ENCODE measurements around the gene ZNF804B.

The ZNF804B gene

DNA sequence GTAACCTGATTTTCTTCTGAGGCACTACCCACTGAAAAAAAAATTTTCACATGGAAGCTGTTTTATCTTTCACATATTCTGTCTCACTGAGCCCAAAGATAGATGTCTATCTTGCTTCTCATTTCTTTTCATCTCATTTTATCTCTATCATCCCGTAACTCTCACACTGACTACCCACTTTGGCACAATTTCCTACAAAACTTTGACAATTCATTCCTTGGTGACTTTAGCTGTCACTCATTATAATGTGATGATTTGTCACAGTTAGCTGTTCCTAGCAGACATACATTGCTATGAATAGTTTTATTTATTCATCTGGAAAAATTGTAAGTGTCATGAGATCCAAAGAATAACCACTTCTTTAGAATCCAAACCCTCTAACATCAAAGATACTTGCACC, 625.9 kb downstream of the ZNF804B start:
- Mint-ChIP-seq H3K27ac (no peak overlapping the region), H3K27me3 (no peaks in the 10 kb centered on the region)

More for the DNA sequence above, 625.9 kb downstream of the ZNF804B start:
- H3K4me1 Mint-ChIP-seq, result no peaks in the 10 kb centered on the region
- H3K9me3 Mint-ChIP-seq, result peaks cover 3% of the 10 kb centered on the region
- H3K4me3 Mint-ChIP-seq, result no peak overlapping the region
- no peak for ATAC-seq (ENCODE audit: low read depth)
- H3K36me3 Mint-ChIP-seq, result peaks cover 1% of the 10 kb centered on the region
- DNase-seq (ENCODE audit: low spot score in 2 of 2), result no peak
